GM21576 (cell line): ENCODE results near the gene C2CD2L.
"Not testable (repeated sequence)": the region's sequence is repeated elsewhere in the genome, so short reads cannot be mapped to it uniquely, and the experiment has no call there.

ENCODE experiments used
- ATAC-seq: cut with Tn5 transposase; IDR thresholded peaks from one replicate; pipeline ENCODE4 v1.9.1; 2021; ENCODE audit warnings: mild to moderate bottlenecking, moderate library complexity; ENCODE audit not compliant: unreplicated experiment

Gene C2CD2L

DNA sequence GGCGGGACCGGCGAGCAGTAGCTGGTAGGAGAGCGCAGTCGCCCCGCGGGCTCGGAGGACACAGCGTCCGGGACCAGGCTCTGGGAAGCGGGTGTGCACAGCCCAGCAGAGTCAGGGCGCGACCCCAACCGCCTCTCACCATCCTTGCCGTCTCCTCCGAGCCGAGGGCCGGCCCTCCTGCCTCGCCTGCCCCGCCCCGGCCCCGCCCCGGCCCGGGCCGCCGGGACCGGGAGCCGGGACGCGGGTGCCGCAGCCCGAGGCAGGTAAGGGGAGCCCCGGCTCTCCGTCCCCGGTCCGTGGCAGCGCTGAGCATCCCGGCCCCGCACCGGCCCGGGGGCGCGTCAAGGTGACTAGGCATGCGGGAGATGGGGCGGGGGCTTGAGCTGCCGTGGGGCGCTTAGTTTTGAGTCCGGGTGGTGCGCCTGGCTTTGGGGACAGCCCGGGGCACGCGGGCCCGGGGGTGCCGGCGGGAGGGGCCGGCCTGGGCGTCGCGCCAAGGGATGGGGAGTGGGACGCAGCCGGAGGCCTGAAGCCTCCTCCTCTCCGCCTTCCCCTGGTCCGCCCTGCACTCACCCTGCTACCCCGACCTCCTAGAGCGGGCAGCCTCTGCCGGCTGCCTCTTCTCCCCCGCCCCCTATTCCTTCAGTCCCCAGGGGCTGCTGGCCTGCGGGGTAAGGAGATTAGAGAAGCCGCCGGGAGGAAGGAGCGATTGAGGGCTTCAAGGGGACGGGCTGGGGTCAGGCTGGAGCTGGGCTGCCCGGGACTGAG lies 42.1 kb downstream of the C2CD2L start, which contains the start of gene ABCG4:
Gene ABCG4 (plus strand): TSS at position 35 of the 768 bp plus-strand sequence. CDS start 914 bp downstream, outside the sequence.
- ATAC-seq = no peak

DNA sequence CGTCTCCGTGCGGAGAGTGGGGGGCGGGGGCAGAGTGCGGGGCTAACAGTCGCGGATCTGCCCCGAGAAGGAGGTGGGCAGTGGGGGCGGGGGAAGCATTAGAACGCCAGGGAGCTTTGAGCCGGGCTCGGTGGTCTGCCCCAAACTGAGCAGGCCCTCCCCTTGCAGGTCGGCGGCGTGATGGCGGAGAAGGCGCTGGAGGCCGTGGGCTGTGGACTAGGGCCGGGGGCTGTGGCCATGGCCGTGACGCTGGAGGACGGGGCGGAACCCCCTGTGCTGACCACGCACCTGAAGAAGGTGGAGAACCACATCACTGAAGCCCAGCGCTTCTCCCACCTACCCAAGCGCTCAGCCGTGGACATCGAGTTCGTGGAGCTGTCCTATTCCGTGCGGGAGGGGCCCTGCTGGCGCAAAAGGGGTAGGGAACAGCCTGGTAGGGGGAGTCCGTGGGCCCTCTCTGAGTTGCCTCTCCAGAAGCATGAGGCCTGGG lies 42.7 kb downstream of the C2CD2L start:
- ATAC-seq = no peak

DNA sequence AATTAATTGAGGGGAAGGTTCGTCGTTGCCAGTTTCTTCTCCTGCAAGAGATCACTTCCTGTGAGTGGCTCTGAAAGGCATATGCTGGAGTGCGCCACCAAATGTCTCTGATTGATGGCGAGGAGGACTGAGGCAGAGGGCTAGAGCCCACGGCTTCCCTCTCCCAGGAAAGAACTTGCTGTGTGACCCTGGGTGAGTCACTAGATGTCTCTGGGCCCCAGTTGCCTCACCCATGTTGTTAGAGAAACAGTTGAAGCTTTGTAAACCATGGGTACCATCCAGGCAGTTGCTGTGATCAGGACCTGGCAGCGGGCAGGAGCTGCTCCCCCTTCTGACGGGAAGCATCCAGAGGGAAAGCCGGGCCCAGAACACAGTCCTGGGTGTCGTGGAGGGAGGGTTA lies 44.9 kb downstream of the C2CD2L start:
- ATAC-seq = no peak

DNA sequence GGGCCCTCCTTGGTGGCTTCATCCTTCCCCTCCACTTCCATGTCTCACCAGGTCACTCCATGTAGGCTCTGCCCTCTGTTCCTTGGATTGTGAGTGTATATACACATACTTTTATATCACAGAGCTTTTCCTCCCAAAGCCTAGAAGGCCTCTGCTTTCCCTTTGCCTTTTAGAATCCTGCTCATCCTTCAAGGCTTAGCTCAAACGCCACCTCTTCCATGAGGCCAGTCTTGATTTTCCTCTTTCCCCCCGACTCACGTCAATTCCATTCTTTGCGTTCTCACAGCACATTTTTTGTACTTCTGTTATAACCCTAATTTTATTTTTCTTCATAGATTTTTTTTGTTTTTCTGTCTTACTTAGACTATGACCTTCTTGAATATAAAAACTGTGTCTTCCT lies 45.5 kb downstream of the C2CD2L start:
- ATAC-seq = no peak

DNA sequence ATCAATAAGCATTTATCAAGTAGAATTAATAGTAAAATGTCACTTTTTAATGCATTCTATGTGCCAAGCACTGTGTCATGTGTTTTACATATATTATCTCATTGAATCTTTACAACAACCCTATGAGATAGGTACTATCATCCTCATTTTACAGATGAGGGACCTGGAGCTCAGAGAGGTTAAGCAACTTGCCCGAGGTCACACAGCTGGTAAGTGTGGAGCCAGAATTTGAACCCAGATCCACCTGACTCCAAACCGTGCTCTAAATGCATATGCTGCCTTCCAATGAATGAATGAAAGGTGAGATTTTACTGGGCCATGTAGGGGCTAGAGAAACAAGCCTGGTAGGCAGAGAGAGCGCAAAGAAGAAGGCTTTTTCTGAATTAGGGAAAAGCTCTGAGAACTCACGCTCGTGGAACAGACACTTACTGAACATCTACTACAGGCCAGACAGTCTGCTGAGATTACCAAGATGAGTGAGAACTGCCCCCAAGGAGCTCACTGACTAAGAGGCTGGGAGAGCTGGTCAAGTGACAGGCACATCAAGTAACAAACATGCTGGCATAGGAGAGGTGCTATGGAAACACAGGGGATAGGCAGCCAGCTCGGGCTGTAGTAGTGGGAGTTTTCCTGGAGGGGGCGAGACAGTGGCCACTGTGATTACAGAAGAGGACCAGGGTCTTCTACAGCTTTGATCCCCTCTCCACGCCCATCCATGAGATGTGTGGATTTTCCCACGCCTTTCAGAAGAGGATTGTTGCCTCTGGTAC lies 46.1 kb downstream of the C2CD2L start:
- no peak for ATAC-seq

DNA sequence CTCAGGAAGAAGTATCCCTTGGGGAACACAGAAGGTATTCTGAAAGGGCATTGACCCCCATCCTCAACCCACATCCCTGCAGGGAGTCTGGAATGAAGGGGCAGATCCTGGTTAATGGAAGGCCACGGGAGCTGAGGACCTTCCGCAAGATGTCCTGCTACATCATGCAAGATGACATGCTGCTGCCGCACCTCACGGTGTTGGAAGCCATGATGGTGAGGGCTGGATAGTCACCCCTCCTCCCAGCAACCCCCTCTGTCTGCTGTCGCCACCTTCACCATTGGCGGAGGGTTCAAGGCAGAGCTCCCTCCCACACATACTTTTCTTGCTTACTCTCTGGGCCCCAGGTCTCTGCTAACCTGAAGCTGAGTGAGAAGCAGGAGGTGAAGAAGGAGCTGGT lies 47.0 kb downstream of the C2CD2L start:
- no peak for ATAC-seq

DNA sequence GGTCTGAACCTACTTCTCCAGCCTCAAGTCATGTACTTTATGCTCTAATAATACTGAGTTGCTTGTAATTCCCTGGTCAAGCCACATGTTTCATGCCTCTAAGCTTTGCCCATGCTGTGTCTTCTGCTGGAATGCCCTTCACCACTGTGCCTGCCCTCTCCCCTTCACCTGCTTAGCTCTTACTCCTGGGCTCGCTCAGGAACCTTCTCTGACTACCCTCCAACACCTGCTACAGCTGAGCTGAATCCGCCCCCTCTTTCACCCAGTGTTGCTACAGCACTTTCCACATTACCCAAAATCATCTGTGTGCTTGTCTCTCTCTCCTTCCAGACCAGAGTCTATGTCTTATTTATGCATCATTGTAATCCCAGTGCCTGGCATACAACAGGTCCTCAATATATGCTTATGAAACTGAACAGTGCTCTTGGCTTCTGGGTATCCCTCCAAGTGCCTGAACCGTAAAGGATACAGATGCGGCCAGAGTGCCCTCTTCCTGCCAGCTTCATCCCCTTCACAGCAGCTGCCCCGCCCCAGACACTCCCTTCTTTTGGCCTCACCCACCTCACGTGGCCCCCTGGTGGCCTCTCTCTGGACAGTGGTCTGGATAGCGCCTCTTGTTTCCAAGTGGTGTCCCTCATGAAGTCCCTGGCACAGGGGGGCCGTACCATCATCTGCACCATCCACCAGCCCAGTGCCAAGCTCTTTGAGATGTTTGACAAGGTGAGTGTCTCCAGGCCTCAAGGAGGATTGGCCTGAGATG lies 48.8 kb downstream of the C2CD2L start:
- no peak for ATAC-seq

DNA sequence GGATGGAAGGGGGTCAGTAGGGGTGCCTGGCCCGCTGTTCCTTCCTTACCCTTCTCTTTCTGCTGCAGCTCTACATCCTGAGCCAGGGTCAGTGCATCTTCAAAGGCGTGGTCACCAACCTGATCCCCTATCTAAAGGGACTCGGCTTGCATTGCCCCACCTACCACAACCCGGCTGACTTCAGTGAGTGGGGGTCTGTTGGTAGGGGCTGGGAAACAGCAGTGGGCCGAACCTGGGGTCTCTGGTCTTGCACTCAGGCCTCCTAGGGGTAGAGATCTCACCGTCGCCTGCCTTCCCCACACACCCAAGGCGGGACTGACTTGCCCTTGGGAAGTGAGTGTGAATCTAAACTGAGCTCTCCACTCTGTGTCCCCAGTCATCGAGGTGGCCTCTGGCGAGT lies 49.4 kb downstream of the C2CD2L start:
- no peak for ATAC-seq

DNA sequence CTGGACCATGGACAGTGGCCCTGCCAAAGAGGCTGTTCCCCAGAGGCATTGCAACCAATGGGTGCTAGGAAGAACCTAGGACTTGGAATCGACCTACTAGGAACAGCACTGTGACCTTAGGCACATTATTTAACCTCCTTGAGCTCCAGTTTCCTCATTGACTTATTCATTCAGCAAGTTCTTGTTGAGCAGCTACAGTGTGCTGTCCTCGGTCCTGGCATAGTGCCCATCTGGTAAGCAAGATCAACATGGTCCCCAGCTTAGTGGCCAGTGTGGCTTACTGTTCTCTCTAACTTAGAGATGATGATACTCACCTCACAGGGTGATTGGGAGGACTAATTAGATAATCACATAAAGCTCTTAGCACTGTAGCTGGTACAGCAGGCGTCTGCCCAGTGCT lies 49.9 kb downstream of the C2CD2L start:
- no peak for ATAC-seq

DNA sequence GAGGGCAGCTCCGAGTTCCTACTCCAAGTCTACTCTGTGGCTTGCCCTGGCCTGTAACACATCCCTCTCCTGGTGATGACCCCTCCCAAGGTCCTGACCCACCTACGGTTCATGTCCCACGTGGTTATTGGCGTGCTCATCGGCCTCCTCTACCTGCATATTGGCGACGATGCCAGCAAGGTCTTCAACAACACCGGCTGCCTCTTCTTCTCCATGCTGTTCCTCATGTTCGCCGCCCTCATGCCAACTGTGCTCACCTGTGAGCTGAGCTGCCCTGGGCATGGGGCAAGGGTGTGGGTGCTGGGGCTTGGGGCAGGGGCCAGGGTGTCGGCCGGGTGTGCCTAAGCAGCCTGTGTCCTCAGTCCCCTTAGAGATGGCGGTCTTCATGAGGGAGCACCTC lies 51.3 kb downstream of the C2CD2L start:
- ATAC-seq = no peak

DNA sequence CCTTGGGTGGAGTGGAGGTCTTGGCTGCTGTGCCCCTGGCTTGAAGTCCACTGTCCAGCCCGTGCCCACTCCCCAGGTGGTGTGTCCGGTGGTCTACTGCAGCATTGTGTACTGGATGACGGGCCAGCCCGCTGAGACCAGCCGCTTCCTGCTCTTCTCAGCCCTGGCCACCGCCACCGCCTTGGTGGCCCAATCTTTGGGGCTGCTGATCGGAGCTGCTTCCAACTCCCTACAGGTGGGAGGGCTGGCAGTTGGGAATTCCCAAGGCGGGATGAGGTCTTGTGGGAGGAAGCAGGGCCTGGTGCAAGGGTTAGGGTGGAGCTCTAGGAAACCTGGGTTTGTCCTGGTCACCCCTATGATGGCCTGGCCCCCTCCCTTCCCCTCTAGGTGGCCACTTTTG lies 53.0 kb downstream of the C2CD2L start:
- ATAC-seq = no peak

DNA sequence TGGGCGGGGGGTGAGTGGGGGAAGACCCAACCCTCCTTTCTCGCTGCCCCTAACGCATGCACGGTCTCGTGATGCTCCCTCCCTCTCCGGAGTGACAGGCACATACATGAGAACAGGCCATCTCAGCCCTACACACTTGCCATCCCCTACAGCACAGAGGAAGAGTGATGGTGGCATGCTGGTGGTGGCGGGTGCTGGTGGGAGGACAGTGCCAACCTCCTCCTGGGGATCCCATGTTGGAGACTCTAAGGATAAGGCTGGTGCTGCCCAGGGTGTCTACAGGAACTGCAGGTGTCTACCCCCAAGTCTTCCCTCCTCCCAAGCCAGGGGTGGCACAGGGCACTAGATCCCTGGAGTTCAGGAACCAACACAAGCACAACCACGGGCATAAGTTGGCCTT lies 54.7 kb downstream of the C2CD2L start:
- no peak for ATAC-seq

DNA sequence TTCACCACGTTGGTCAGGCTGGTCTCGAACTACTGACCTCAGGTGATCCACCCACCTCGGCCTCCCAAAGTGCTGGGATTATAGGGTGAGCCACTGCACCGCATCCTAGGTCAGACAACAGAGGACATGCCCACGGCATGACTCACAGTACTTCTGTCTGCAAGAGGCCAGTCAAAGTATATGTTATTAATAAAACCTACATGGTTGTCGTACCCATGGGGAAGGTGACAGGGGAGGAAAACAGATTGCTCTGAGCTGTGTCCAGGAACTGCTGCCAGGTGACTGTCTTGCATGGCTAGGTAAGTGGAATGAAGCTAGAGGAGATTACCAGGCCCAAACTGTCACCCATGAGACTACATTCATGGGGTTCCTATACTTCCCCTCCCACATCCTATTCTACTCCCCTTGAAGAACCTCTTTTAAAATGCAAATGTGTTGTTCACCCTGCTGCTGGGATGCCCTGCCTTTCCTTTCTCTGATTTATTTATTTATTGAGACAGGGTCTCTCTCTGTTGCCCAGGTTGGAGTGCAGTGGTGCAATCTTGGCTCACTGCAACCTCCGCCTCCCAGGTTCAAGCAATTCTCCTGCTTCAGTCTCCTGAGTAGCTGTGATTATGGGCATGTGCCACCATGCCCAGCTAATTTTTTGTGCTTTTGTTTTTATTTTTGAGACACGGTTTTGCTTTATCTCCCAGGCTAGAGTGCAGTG lies 59.4 kb downstream of the C2CD2L start:
- ATAC-seq = no peak

DNA sequence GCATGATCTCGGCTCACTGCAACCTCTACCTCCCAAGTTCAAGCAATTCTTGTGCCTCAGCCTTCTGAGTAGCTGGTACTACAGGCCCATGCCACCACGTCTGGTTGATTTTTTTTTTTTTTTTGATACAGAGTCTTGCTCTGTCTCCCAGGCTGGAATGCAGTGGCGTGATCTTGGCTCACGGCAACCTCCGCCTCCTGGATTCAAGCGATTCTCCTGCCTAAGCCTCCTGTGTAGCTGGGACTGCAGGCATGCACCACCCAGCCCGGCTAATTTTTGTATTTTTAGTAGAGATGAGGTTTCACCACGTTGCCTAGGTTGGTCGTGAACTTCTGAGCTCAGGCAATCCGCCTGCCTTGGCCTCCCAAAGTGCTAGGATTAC lies 59.9 kb downstream of the C2CD2L start:
- not testable (repeated sequence) for ATAC-seq

DNA sequence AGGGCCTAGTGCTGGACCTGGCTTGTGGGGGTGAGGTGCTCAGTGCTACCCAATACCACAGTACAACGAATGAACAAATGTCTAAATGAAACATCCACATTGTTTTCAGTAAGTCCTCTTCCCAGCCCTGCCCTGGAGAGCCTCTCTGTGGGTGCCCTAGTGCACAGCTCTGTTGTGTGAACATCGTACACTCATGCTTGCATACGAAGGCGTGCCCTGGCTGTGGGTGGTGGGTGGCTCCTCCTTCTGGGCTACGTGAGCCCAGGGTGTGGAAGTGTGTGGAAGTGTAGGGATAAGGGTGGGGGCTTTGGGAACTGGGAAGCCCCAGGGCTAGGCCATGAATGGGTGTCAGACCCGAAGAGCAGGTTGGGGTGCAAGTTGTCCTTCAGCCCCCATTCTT lies 60.8 kb downstream of the C2CD2L start:
- no peak for ATAC-seq
